HepG2 (cell line): ENCODE data around the gene SMIM1. TPM values are rescaled to one million over a fixed set of nuclear protein-coding genes. Genes with fewer than 3 reads are reported as not detected.
A peak's percentile ranks its signal among the peaks of the same experiment; 100 is the strongest.

Experiments used
- AHDC1 ChIP-seq: sonication (generic); formaldehyde crosslinking; IDR thresholded peaks from 2 replicates; pipeline ENCODE4 v1.5.1; 2020; ENCODE audit warnings: mild to moderate bottlenecking, missing genetic modification reagents, borderline replicate concordance
- CBX5 ChIP-seq: sonication (generic); formaldehyde crosslinking; IDR thresholded peaks from 2 replicates; pipeline ENCODE4 v1.4.0; 2020; ENCODE audit warnings: missing genetic modification reagents, borderline replicate concordance
- EP300 ChIP-seq, 3 experiments: sonication (generic) in 1 of 3; formaldehyde crosslinking in 1 of 3; IDR thresholded peaks; 2 replicates each; pipeline versions ENCODE4 v1.5.1 to v1.6.1; 2011 to 2020; ENCODE audit warnings: low read depth in 2 of 3, low read length in 2 of 3, borderline replicate concordance in 1 of 3, improper control_type of control experiment in 1 of 3, mild to moderate bottlenecking in 1 of 3, missing genetic modification reagents in 1 of 3, moderate library complexity in 1 of 3
- HNF4A ChIP-seq: sonication (generic); formaldehyde crosslinking; IDR thresholded peaks from 2 replicates; pipeline ENCODE4 v1.4.0; 2020; ENCODE audit warnings: missing genetic modification reagents
- MAZ ChIP-seq, 2 experiments: sonication (generic) in 1 of 2; formaldehyde crosslinking in 1 of 2; IDR thresholded peaks; 2 replicates each; pipeline versions ENCODE4 v1.5.0 to v1.6.1; 2012 to 2020; ENCODE audit warnings: low read depth in 2 of 2, mild to moderate bottlenecking in 2 of 2, borderline replicate concordance in 1 of 2, improper control_type of control experiment in 1 of 2, low read length in 1 of 2, missing genetic modification reagents in 1 of 2, moderate library complexity in 1 of 2
- RERE ChIP-seq: IDR thresholded peaks from 2 replicates; pipeline ENCODE4 v1.6.1; 2016; ENCODE audit warnings: low read depth, missing genetic modification reagents, missing compliant biosample characterization
- SNAPC4 ChIP-seq: sonication (generic); formaldehyde crosslinking; IDR thresholded peaks from 2 replicates; pipeline ENCODE4 v1.4.0; 2020; ENCODE audit warnings: mild to moderate bottlenecking, missing genetic modification reagents
- TEAD3 ChIP-seq: optimal IDR thresholded peaks from 2 replicates; pipeline ENCODE3; 2016; ENCODE audit warnings: borderline replicate concordance
- ZFP62 ChIP-seq: sonication (generic); formaldehyde crosslinking; IDR thresholded peaks from 2 replicates; pipeline ENCODE4 v1.4.0; 2020; ENCODE audit warnings: missing genetic modification reagents
- ZMAT3 ChIP-seq: sonication (generic); formaldehyde crosslinking; conservative IDR thresholded peaks from 2 replicates; pipeline ENCODE4 v1.7.0; 2021; ENCODE audit warnings: missing genetic modification reagents
- ZNF101 ChIP-seq: sonication (generic); formaldehyde crosslinking; IDR thresholded peaks from 2 replicates; pipeline ENCODE4 v1.4.0; 2020; ENCODE audit warnings: mild to moderate bottlenecking, low read depth, missing genetic modification reagents, borderline replicate concordance
- ZNF724P ChIP-seq: sonication (generic); formaldehyde crosslinking; IDR thresholded peaks from 2 replicates; pipeline ENCODE4 v1.8.0; 2022; ENCODE audit warnings: missing genetic modification reagents, borderline replicate concordance
- polyA plus RNA-seq, 8 experiments: library from polyadenylated mRNA; depleted of rRNA in 3 of 8; stranded (reverse) in 7 of 8; unstranded in 1 of 8; fragments of >200 nt; fragmentation: Illumina TruSeq in 4 of 8; extraction: Trizol in 4 of 8; gene quantifications; 2 replicates each; pipeline versions ENCODE4 v1.2.1 to v1.2.3, GENCODE V29; 2011 to 2016; ENCODE audit warnings: low read depth in 4 of 8, missing spikeins in 1 of 8, mixed read lengths in 1 of 8; ENCODE audit not compliant: insufficient read depth in 1 of 8
- total RNA-seq, 5 experiments: library from RNA; depleted of rRNA; stranded (reverse); fragments of >200 nt; fragmentation: Illumina TruSeq; extraction: Trizol; gene quantifications; 2 replicates each; pipeline ENCODE4 v1.2.3, GENCODE V29; 2016; ENCODE audit warnings: low read depth in 1 of 5

SMIM1 gene
- total and polyA plus RNA-seq, 2 of the 13 experiments (the other 11 are each of a cell fraction or from before 2014, with no cell fraction given): 12.4 to 56.3 TPM

DNA sequence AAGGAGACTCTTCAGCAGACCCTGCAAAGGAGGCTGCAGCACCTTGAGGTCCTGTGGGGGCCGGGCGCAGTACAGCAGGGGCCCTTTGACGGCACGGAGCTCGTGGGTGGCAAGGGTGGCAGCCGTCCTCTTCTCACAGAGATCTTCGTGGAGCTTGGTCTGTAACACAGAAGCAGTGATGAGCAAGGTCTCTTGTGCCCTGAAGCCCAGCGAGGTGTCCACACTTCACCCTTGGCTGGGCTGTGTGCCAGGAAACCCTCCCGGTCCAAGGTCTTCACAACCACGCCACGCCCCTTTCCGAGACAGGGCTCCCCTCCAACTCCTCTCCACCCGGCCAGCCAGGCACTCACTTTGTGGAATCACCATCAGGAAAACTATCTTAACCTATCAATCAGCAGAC is 12.5 kb downstream of the SMIM1 start (continued):
- no peak for TF ChIP-seq SNAPC4 (CRISPR knock-in tag)
- TF ChIP-seq ZFP62: no peak
- TF ChIP-seq ZMAT3: 0 out of 2 replicates have a peak, but pooled peaks have one; percentile 38
- no peak for TF ChIP-seq TEAD3 (CRISPR knock-in tag)
- no peak; the same call in 1 of the 2 replicates for TF ChIP-seq CBX5 (CRISPR knock-in tag)
- no peak for TF ChIP-seq AHDC1 (CRISPR knock-in tag)
- peak; percentile 72 for TF ChIP-seq HNF4A (CRISPR knock-in tag)
- TF ChIP-seq MAZ (IDR thresholded peaks at IDR 0.05; ENCODE audit: borderline replicate concordance, low read depth, low read length): no peak
- TF ChIP-seq MAZ (CRISPR knock-in tag; IDR thresholded peaks at IDR 0.05; ENCODE audit: low read depth): 0 out of 2 replicates have a peak, but pooled peaks have one; percentile 19
- TF ChIP-seq ZNF101 (CRISPR knock-in tag): no peak
- no peak for TF ChIP-seq ZNF724P (CRISPR knock-in tag)
- TF ChIP-seq EP300 (IDR thresholded peaks at IDR 0.05; ENCODE audit: low read depth in 2 of 2, low read length in 2 of 2): no peak
- TF ChIP-seq EP300 (CRISPR knock-in tag; IDR thresholded peaks at IDR 0.05; ENCODE audit: borderline replicate concordance): no peak
- TF ChIP-seq RERE (CRISPR knock-in tag): no peak
